ENCODE measurements around the gene RNF126.
A peak's percentile ranks its signal among the peaks of the same experiment; 100 is the strongest.

The RNF126 gene

GRCh38 chr19:678791-679388, 15.9 kb upstream of the RNF126 start:
- peak overlapping the region; percentile 60; the same call in 1 of the 2 replicates for H3K27ac ChIP-seq (replicated peaks)
- TF ChIP-seq SPI1 (IDR thresholded peaks at IDR 0.05; ENCODE audit: borderline replicate concordance, low read depth) (no peak), GABPA (IDR thresholded peaks at IDR 0.05; ENCODE audit: low read depth) (no peak), CTCF (IDR thresholded peaks at IDR 0.05; ENCODE audit: insufficient read depth, low read length) (no peak), REST (IDR thresholded peaks at IDR 0.05; ENCODE audit: insufficient replicate concordance, low read depth) (no peak), POLR2AphosphoS5 (IDR thresholded peaks at IDR 0.05; ENCODE audit: low read depth) (no peak)
- no peak for DNase-seq (ENCODE audit: low read depth in 1 of 2, low spot score in 1 of 2)
- peak overlapping the region; percentile 59; the same call in 1 of the 2 replicates for H3K4me3 ChIP-seq (replicated peaks; ENCODE audit: insufficient read depth, low read length)
- peaks cover 14% of the 10 kb centered on the region for H3K27me3 ChIP-seq (ENCODE audit: insufficient read depth, poor library complexity, severe bottlenecking)

- TF ChIP-seq GABPA (IDR thresholded peaks at IDR 0.05; ENCODE audit: low read depth) (no peak), CTCF (IDR thresholded peaks at IDR 0.05; ENCODE audit: insufficient read depth, low read length) (no peak), REST (IDR thresholded peaks at IDR 0.05; ENCODE audit: insufficient replicate concordance, low read depth) (no peak), POLR2AphosphoS5 (IDR thresholded peaks at IDR 0.05; ENCODE audit: low read depth) (no peak), SPI1 (IDR thresholded peaks at IDR 0.05; ENCODE audit: borderline replicate concordance, low read depth) (no peak)
- DNase-seq (ENCODE audit: low read depth in 1 of 2, low spot score in 1 of 2): no peak
- Histone ChIP-seq H3K27me3 (ENCODE audit: insufficient read depth, poor library complexity, severe bottlenecking) (peaks cover 14% of the 10 kb centered on the region), H3K27ac (replicated peaks) (no peak overlapping the region), H3K4me3 (replicated peaks; ENCODE audit: insufficient read depth, low read length) (no peak overlapping the region)
These were observed 14.8 kb upstream of the RNF126 start for GRCh38 chr19:677601-678436.

- no peak for DNase-seq (ENCODE audit: low read depth in 1 of 2, low spot score in 1 of 2)
- TF ChIP-seq GABPA (IDR thresholded peaks at IDR 0.05; ENCODE audit: low read depth): no peak
- no peak for TF ChIP-seq POLR2AphosphoS5 (IDR thresholded peaks at IDR 0.05; ENCODE audit: low read depth)
- no peak for TF ChIP-seq CTCF (IDR thresholded peaks at IDR 0.05; ENCODE audit: insufficient read depth, low read length)
- TF ChIP-seq REST (IDR thresholded peaks at IDR 0.05; ENCODE audit: insufficient replicate concordance, low read depth): no peak
- no peak for TF ChIP-seq SPI1 (IDR thresholded peaks at IDR 0.05; ENCODE audit: borderline replicate concordance, low read depth)
- no peak overlapping the region for H3K27ac ChIP-seq (replicated peaks)
- H3K4me3 ChIP-seq (replicated peaks; ENCODE audit: insufficient read depth, low read length): no peak overlapping the region
- peaks cover 14% of the 10 kb centered on the region for H3K27me3 ChIP-seq (ENCODE audit: insufficient read depth, poor library complexity, severe bottlenecking)
These were observed 14.2 kb upstream of the RNF126 start for GRCh38 chr19:677201-677600.

All from HL-60 (cell line).